Left renal pelvis (tissue), 4 donors: Measurements from ENCODE around the gene STOML2. TPM values are rescaled to one million over a fixed set of nuclear protein-coding genes. Genes with fewer than 3 reads are reported as not detected.
A peak's percentile ranks its signal among the peaks of the same experiment; 100 is the strongest.

Experiments
- DNase-seq, 4 donors: peaks; one replicate each; pipeline ENCODE4 v3.0.0-alpha.2; 2013; ENCODE audit warnings: low read depth in 4 of 4, low spot score in 3 of 4
- polyA plus RNA-seq, 4 donors: library from polyadenylated mRNA; unstranded; fragments of 120-200 nt; gene quantifications; one replicate each; pipeline ENCODE4 v1.2.1, GENCODE V29; 2013; ENCODE audit not compliant: insufficient read length in 4 of 4

Gene STOML2
- polyA plus RNA-seq, 4 donors: 87.5 to 131 (median 123) TPM

- no peak for DNase-seq
These were observed 5.5 kb upstream of the STOML2 start for GRCh38 chr9:35108461-35108860.

DNA sequence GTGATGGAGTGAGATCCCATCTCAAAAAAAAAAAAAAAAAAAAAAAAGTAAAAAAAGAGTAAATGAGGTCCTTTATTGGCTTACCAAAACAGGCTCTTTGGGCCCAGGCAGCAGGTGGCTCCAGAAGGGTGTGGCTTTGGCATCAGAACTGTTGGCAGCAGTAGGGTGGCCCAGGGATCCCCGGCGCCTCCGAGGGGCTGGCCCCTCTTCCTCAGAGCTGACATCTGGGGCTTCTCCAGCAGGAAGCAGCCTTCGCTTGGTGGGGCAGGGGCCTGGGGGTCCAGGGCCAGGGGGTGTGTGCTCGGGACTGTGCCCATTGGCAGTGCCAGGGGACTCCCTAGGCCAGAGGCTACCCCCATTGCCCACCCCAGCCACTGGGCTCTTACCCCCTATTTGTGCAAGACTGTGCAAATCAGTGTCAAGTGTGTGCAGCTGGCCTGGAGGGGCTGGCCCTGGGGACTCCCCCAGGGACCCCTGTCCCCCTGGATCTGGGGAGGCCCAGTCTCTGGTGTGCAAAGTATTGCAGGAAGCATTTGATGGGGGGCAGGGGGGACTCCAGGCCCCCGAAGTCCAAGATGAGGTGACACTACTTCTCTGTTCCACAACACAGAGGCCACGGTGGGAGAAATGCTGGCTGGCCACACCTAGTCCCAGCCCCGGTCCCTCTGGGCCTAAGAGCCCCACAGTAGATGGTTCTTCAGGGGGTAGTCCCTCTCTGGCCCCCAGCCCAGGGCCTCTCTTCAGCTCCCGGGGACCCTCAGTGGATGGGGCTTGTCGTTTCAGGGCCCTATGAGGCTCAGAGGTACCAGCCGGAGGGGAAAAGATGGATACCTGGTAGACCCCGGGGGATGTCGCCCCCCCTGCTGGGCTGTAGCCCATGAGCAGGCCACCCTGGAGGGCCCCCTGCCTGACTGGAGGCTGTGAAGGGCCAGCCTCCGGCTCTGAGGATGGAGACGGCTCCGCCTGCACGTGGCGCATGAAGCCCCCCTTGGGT, 4.7 kb upstream of the STOML2 start:
- no peak for DNase-seq

DNA sequence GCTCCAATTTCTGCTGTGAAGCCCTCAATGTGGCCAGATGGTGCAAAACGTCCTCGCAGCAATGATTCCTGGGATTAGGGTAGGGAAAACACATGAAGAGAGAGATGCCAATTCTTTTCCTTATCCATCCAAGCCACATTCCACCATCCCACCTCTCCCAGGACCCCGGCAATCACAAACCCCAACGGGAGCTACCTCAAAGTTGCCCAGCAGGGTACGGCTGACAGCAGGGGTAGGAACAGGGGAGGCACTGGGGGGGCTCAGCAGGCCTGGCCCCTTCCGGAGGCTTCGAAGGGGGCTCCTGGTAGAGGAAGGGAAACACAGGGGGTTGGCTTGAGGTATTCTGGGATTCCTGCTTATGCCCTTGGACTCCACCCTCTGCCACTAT, 3.4 kb upstream of the STOML2 start:
- no peak for DNase-seq

DNA sequence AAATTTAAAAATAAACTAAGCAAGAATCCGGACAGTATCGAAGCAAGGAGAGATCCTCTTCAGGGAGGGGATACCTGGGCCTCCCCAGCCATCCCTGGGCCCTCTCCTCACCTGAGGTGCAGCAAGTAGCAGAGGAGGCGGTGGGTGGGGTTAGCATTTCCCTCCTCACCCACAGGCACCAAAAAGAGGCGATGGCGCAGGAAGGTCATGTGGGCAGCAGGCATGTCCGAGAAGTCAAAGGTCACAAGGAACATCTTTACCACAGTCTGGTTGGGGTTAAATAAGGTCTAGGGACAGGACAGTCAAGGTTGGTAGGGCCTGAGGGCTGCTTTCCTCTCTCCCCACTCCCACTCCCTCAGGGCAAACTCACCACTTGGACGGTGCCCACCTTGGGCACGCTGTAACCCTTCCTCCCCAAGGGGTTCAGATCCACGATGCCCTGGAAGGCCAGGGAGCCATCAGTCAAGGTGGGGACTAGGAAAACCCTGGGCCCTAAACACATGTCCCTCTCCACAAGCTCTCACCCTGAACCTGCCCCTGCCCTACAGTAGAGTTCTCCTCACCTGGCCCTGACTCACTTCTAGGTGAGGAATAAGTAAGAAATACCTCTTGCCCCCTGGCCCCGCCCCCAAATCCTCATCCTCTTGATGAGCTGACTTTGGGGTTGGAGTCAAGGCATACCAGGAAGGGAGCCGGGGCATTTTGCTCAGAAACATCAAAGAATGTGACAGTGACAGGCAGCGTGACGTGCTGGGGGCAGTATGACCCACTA, 2.8 kb upstream of the STOML2 start:
- DNase-seq: no peak

DNA sequence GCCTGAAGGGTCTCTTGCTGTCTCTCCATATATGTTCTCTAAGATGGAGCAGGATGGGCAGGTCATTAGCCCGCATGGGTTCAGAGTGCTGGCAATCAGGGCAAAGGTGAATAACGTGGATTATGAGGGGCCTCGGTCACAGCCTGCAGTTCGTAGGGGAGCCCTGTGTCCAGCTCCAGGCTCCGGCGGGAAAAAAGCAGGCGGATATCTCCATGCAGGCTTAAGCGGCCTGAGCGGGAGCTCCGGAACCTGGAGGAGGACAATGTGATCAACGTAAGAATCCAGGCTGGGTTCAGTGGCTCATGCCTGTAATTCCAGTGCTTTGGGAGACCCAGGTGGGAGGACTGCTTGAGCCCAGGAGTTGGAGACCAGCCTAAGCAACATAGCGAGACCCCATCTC, 2.2 kb upstream of the STOML2 start:
- DNase-seq: no peak

- no peak for DNase-seq
These were observed 1.7 kb upstream of the STOML2 start for GRCh38 chr9:35104586-35104985.

DNA sequence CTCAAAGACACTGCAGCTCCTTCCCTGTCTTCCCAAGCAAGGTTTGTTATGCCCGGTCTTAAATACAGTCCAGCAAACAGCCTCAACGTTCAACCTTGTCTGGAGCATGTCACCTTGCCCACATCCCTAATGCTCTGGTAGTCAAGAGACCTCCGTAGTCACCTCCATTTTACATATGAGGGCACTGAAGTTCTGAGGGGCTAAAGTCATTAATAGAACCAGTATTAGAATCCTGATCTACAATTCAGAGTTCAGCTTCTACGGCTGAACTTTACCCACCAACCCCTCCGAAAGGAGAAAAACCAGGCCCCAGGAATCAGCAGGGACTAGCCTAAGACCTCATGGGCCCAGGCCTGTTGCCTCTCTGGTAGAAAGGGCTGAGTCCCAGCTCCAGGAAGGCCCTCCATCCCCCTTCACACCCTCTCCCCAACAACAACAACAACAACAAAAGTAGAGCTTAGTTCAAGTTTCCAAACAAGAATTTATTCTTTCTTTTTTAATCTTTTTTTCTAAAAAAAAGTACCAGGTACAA, 795 bp upstream of the STOML2 start:
- DNase-seq: no peak

GRCh38 chr9:35102465-35102768, 514 bp downstream of the STOML2 start:
- DNase-seq: no peak

GRCh38 chr9:35097573-35097972, 5.4 kb downstream of the STOML2 start:
- no peak for DNase-seq

- DNase-seq: peak in 2 of 4 donors; percentile 67 to 76
These were observed 6.7 kb downstream of the STOML2 start, which contains the start of gene PIGO for GRCh38 chr9:35096035-35096849. Gene PIGO, minus strand, starts transcription at chr9:35096591. Its CDS starts 1,026 bp downstream, at chr9:35095565.

DNA sequence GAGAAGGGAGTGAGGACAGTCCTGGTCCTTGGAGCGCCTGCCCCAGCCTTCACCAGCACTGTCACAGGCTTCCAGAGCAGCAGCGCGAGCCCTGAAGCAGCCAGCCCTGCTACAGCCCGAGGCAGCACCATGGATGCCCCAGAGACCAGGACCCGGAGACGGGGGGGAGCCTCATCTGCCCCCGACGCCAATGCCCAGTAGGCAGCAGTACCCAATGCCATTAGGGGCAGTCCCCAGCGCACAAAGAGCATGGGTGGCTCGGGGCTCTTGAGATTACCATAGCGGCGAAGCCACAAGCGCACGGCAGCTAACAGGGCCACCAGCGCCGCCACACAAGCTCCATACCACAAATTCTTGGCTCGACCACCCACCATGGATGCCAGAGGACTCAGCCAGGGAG, 11.4 kb downstream of the STOML2 start:
- no peak for DNase-seq

- DNase-seq: no peak
These were observed 13.5 kb downstream of the STOML2 start for GRCh38 chr9:35089434-35089833.

- DNase-seq: no peak
These were observed 17.9 kb downstream of the STOML2 start for GRCh38 chr9:35085078-35085477.

DNA sequence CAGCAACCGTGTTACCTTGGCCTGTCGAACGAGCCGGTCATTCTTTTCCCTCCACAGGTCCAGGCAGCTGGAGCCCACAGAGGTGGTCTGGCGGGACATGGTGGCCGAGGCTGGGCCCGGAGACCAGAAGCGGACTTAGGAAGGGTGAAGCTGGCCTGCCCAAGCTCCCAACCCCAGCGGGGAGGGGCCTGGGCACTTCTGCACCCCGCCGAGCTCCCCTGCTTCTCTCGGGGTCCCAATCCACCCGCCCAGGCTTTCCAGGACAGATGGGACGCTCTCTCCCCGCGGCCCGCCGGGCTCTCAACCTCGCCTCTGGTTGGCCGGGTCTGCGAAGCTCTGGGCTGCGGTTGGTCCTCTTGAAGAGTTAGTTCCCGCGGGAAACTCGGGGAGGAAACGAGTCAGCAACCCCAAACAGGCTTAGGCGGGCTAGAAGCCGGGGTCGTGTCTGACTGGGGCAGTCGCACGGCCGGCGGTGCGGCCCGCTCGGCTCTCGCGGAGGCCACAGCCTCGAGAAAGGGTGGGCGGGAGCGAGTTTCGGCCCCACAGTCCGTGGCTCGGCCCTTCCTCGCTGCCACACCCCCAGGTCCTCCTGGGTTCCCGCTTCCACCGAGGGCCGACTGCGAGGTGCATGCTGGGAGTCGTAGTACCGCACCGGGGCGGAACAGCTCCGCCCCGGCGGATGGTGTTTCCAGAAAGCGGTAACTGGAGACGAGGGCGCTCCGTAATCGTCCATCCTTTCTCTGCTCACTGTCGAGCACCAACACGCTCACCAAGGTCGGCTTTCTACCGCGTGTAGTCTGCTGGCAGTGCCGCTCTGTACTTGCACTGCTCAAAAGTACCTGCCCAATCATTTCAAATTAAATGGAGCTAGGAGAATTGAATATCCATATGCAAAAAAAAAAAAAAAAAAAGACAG, 23.2 kb downstream of the STOML2 start, which contains the start of gene FANCG:
Gene FANCG, minus strand, starts transcription at position 517 of the 916 bp plus-strand sequence. Its CDS starts 418 bp downstream, at position 99.
- DNase-seq: peak; percentile 83 to 85 (median 84)

GRCh38 chr9:35079041-35079425, 23.9 kb downstream of the STOML2 start:
- DNase-seq: no peak

GRCh38 chr9:35078066-35078465, 24.9 kb downstream of the STOML2 start:
- DNase-seq: no peak

DNA sequence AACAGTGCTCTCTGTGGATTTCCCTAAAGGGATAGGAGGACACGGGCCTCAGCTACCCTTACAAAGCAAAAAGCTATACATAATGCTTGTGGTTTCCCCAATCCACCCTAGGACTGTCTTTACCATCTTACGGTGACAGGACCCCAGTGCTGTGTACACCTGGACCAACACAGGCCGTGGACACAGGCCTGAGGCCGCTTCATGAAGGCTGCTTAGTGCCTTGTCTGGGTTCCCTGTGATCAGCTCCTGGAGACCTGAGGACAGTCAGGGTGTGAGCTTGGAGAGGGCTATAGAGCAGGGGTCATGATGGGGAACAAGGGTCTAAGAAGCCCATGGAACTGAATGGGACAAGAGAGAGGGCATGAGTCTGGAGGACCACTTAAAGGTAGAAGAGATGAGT, 26.1 kb downstream of the STOML2 start:
- DNase-seq: no peak

DNA sequence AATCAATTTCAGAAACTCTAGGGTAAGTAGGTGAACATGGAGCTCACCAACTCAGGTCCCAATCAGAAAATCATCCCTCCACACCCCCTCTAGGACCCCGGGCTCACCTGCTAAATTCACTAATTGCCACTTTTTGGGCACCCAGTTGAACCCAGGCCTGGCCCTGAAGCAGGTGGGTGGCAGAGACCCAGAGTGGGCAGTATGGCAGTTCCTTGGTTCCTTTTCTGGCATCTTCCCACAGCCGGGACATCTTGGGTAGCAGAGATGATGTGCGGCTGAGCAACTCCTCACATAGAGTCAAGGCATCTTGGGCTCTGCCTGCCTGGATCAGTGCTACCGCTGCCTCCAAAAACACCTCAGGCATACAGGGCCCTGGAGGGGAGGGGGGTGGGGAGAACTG, 27.6 kb downstream of the STOML2 start:
- no peak for DNase-seq

DNA sequence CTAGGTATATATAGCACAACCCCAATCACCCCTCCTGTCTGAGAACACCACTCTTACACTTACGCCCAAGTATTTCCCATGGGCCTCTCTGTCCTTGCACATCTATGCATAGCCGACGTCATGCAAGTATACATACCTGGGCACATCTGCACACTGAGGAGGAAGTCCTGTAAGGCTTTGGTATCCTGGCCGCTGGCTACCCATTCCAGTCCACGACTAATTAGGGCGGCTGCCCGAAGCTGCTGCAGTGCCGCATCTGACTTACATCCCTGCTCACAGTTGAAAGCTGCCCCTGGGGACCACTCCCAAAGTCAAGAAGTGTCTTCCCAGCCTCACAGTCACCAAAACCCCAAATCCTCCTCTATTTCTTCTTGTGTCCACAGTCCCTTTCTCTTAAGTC, 28.1 kb downstream of the STOML2 start:
- DNase-seq: no peak
